Urothelium cell line (cell line): ENCODE measurements around the gene GLYATL2.

Experiments used
- DNase-seq: peaks from one replicate; pipeline ENCODE4 v3.0.0; 2011; ENCODE audit warnings: low spot score, mixed read lengths
- FAIRE-seq: peaks from 2 replicates; lab custom pipeline; 2011; peaks lifted over from hg19 to GRCh38; lab: Jason Lieb, UNC

GLYATL2 gene

GRCh38 chr11:58844361-58845005, at the start of gene GLYATL2:
Gene GLYATL2, minus strand, starts transcription at chr11:58844704. Its CDS starts 5,092 bp downstream, at chr11:58839612.
- FAIRE-seq (no peak), DNase-seq (no peak)

GRCh38 chr11:58893899-58894298, 49.4 kb upstream of the GLYATL2 start:
- DNase-seq (no peak), FAIRE-seq (no peak)

- FAIRE-seq: no peak
- no peak for DNase-seq
Observed at GRCh38 chr11:58888579-58888978, 44.1 kb upstream of the GLYATL2 start.

- no peak for FAIRE-seq
- no peak for DNase-seq
Observed at GRCh38 chr11:58887452-58887851, 42.9 kb upstream of the GLYATL2 start.

- no peak for FAIRE-seq
- no peak for DNase-seq
Observed at GRCh38 chr11:58880625-58881024, 36.1 kb upstream of the GLYATL2 start.

GRCh38 chr11:58880166-58880565, 35.7 kb upstream of the GLYATL2 start:
- DNase-seq: no peak
- no peak for FAIRE-seq

GRCh38 chr11:58867556-58867955, 23.1 kb upstream of the GLYATL2 start:
- DNase-seq (no peak), FAIRE-seq (no peak)

GRCh38 chr11:58866788-58867187, 22.3 kb upstream of the GLYATL2 start:
- FAIRE-seq: no peak

GRCh38 chr11:58864335-58864734, 19.8 kb upstream of the GLYATL2 start:
- FAIRE-seq (no peak), DNase-seq (no peak)

More at GRCh38 chr11:58866788-58867187, 22.3 kb upstream of the GLYATL2 start:
- DNase-seq: no peak

- no peak for DNase-seq
- FAIRE-seq: no peak
Observed at GRCh38 chr11:58863697-58864096, 19.2 kb upstream of the GLYATL2 start.

- DNase-seq: no peak
- no peak for FAIRE-seq
Observed at GRCh38 chr11:58861533-58861932, 17.0 kb upstream of the GLYATL2 start.

GRCh38 chr11:58856806-58857205, 12.3 kb upstream of the GLYATL2 start:
- no peak for FAIRE-seq
- no peak for DNase-seq

GRCh38 chr11:58845386-58845785, 882 bp upstream of the GLYATL2 start:
- DNase-seq (no peak), FAIRE-seq (no peak)

- DNase-seq (no peak), FAIRE-seq (no peak)
Observed at GRCh38 chr11:58837707-58838388, 6.7 kb downstream of the GLYATL2 start.

- FAIRE-seq: no peak
- no peak for DNase-seq
Observed at GRCh38 chr11:58832056-58832645, 12.4 kb downstream of the GLYATL2 start.

GRCh38 chr11:58830673-58831301, 13.7 kb downstream of the GLYATL2 start:
- FAIRE-seq (no peak), DNase-seq (no peak)

- FAIRE-seq: no peak
Observed at GRCh38 chr11:58829786-58830185, 14.7 kb downstream of the GLYATL2 start.

GRCh38 chr11:58813693-58814092, 30.8 kb downstream of the GLYATL2 start:
- FAIRE-seq (no peak), DNase-seq (no peak)

More at GRCh38 chr11:58829786-58830185, 14.7 kb downstream of the GLYATL2 start:
- peak; percentile 54 for DNase-seq

GRCh38 chr11:58811499-58811898, 33.0 kb downstream of the GLYATL2 start:
- DNase-seq (no peak), FAIRE-seq (no peak)

- DNase-seq (no peak), FAIRE-seq (no peak)
Observed at GRCh38 chr11:58807343-58807742, 37.2 kb downstream of the GLYATL2 start.

- FAIRE-seq (no peak), DNase-seq (peak; percentile 17)
Observed at GRCh38 chr11:58805065-58805464, 39.4 kb downstream of the GLYATL2 start.
